H9 (cell line): ENCODE results near the gene BCL11B. TPM values are rescaled to one million over a fixed set of nuclear protein-coding genes. Genes with fewer than 3 reads are reported as not detected.
A peak's percentile ranks its signal among the peaks of the same experiment; 100 is the strongest.

Experiments used
- DNase-seq: peaks from one replicate; pipeline ENCODE4 v3.0.0-alpha.2; 2017
- H2AFZ ChIP-seq: one replicate; pipeline ENCODE4 v1.6.1; 2013; ENCODE audit warnings: mild to moderate bottlenecking, low read length, control low read depth, moderate library complexity
- H2AK5ac ChIP-seq: 2 replicates; pipeline ENCODE4 v1.6.1; 2013; ENCODE audit warnings: low read length, control low read depth, mixed read lengths; ENCODE audit not compliant: insufficient read length
- H2BK120ac ChIP-seq: one replicate; pipeline ENCODE4 v1.6.1; 2013; ENCODE audit warnings: low read depth, mild to moderate bottlenecking, low read length, control low read depth, inconsistent platforms; ENCODE audit not compliant: poor library complexity, severe bottlenecking
- H2BK12ac ChIP-seq: 2 replicates; pipeline ENCODE4 v1.6.1; 2013; ENCODE audit warnings: low read length, control low read depth, mixed read lengths, low read depth; ENCODE audit not compliant: insufficient read length
- H2BK15ac ChIP-seq: 2 replicates; pipeline ENCODE4 v1.6.1; 2013; ENCODE audit warnings: low read depth, low read length, control low read depth
- H2BK20ac ChIP-seq: one replicate; pipeline ENCODE4 v1.6.1; 2013; ENCODE audit warnings: low read depth, mild to moderate bottlenecking, low read length, control low read depth, inconsistent platforms; ENCODE audit not compliant: poor library complexity, severe bottlenecking
- H2BK5ac ChIP-seq: 2 replicates; pipeline ENCODE4 v1.6.1; 2013; ENCODE audit warnings: low read length, control low read depth, mixed read lengths; ENCODE audit not compliant: insufficient read length
- H3K14ac ChIP-seq: 2 replicates; pipeline ENCODE4 v1.6.1; 2013; ENCODE audit warnings: low read length, control low read depth; ENCODE audit not compliant: insufficient read depth
- H3K18ac ChIP-seq: 2 replicates; pipeline ENCODE4 v1.6.1; 2013; ENCODE audit warnings: low read depth, mild to moderate bottlenecking, mixed read lengths, low read length, control low read depth; ENCODE audit not compliant: insufficient read length
- H3K23ac ChIP-seq: 2 replicates; pipeline ENCODE4 v1.6.1; 2013; ENCODE audit warnings: low read length, control low read depth, mixed read lengths, low read depth; ENCODE audit not compliant: insufficient read length
- H3K23me2 ChIP-seq: 2 replicates; pipeline ENCODE4 v1.6.1; 2013; ENCODE audit warnings: low read depth, mild to moderate bottlenecking, mixed read lengths, low read length, control low read depth; ENCODE audit not compliant: insufficient read length, poor library complexity, severe bottlenecking
- H3K27ac ChIP-seq: 2 replicates; pipeline ENCODE4 v1.5.1; 2013; ENCODE audit warnings: low read length, control low read depth, mixed read lengths, low read depth; ENCODE audit not compliant: insufficient read length
- H3K27me3 ChIP-seq: 2 replicates; pipeline ENCODE4 v1.6.1; 2013; ENCODE audit warnings: low read length, control low read depth, inconsistent platforms; ENCODE audit not compliant: insufficient read depth
- H3K4ac ChIP-seq: 2 replicates; pipeline ENCODE4 v1.6.1; 2013; ENCODE audit warnings: low read depth, mild to moderate bottlenecking, control low read depth, inconsistent platforms, low read length, moderate library complexity
- H3K4me1 ChIP-seq: 2 replicates; pipeline ENCODE4 v1.6.1; 2013; ENCODE audit warnings: low read length, control low read depth, inconsistent platforms; ENCODE audit not compliant: insufficient read depth
- H3K4me2 ChIP-seq: 2 replicates; pipeline ENCODE4 v1.6.1; 2013; ENCODE audit warnings: low read length, control low read depth, mixed read lengths; ENCODE audit not compliant: insufficient read length, insufficient read depth
- H3K56ac ChIP-seq: 2 replicates; pipeline ENCODE4 v1.6.1; 2013; ENCODE audit warnings: low read depth, mild to moderate bottlenecking, mixed read lengths, low read length, control low read depth; ENCODE audit not compliant: insufficient read length
- H3K79me1 ChIP-seq: 2 replicates; pipeline ENCODE4 v1.6.1; 2013; ENCODE audit warnings: low read depth, mild to moderate bottlenecking, moderate library complexity, low read length, control low read depth, inconsistent platforms; ENCODE audit not compliant: insufficient read depth, poor library complexity, severe bottlenecking
- H3K79me2 ChIP-seq: 2 replicates; pipeline ENCODE4 v1.6.1; 2013; ENCODE audit warnings: low read length, control low read depth, inconsistent platforms; ENCODE audit not compliant: insufficient read depth
- H3K9ac ChIP-seq: 2 replicates; pipeline ENCODE4 v1.6.1; 2013; ENCODE audit warnings: low read length, control low read depth, mixed read lengths; ENCODE audit not compliant: insufficient read length; ENCODE audit errors: extremely low read depth
- H3K9me3 ChIP-seq: one replicate; pipeline ENCODE4 v1.6.1; 2013; ENCODE audit warnings: low read depth, low read length, inconsistent platforms; ENCODE audit not compliant: control insufficient read depth
- H3T11ph ChIP-seq: one replicate; pipeline ENCODE4 v1.6.1; 2013; ENCODE audit warnings: mild to moderate bottlenecking, low read length, control low read depth, inconsistent platforms
- H4K20me1 ChIP-seq: one replicate; pipeline ENCODE4 v1.6.1; 2013; ENCODE audit not compliant: control insufficient read depth, insufficient read length, insufficient read depth
- H4K5ac ChIP-seq: 2 replicates; pipeline ENCODE4 v1.6.1; 2013; ENCODE audit warnings: low read depth, mild to moderate bottlenecking, mixed read lengths, low read length, control low read depth; ENCODE audit not compliant: insufficient read length
- H4K8ac ChIP-seq: replicated peaks from 2 replicates; pipeline ENCODE4 v1.6.1; 2013; ENCODE audit warnings: low read length, control low read depth, mixed read lengths, low read depth; ENCODE audit not compliant: insufficient read length
- H4K91ac ChIP-seq: 2 replicates; pipeline ENCODE4 v1.6.1; 2013; ENCODE audit warnings: low read depth, mild to moderate bottlenecking, moderate library complexity, mixed read lengths, low read length, control low read depth; ENCODE audit not compliant: insufficient read length
- H3K27ac Mint-ChIP-seq, 3 experiments: 2 replicates in 2 of 3; 3 replicates in 1 of 3; pipeline ENCODE4 v1.8.0; 2020 to 2021; ENCODE audit warnings: mixed read lengths in 3 of 3, mild to moderate bottlenecking in 1 of 3, moderate library complexity in 1 of 3
- H3K27me3 Mint-ChIP-seq: 2 replicates; pipeline ENCODE4 v1.8.0; 2021; ENCODE audit warnings: low read depth, mild to moderate bottlenecking, moderate library complexity, mixed read lengths
- H3K36me3 Mint-ChIP-seq, 3 experiments: 2 replicates in 2 of 3; 3 replicates in 1 of 3; pipeline ENCODE4 v1.8.0; 2020 to 2021; ENCODE audit warnings: low read depth in 3 of 3, mixed read lengths in 3 of 3; ENCODE audit not compliant: insufficient read depth in 1 of 3
- H3K4me1 Mint-ChIP-seq, 2 experiments: 2 replicates each; pipeline ENCODE4 v1.8.0; 2020; ENCODE audit warnings: mixed read lengths in 2 of 2
- H3K4me3 Mint-ChIP-seq, 2 experiments: 2 replicates in 1 of 2; 3 replicates in 1 of 2; pipeline ENCODE4 v1.8.0; 2020 to 2021; ENCODE audit warnings: mild to moderate bottlenecking in 2 of 2, mixed read lengths in 2 of 2, moderate library complexity in 1 of 2
- H3K9me3 Mint-ChIP-seq, 2 experiments: 2 replicates in 1 of 2; 3 replicates in 1 of 2; pipeline ENCODE4 v1.8.0; 2020; ENCODE audit warnings: mild to moderate bottlenecking in 2 of 2, mixed read lengths in 2 of 2, moderate library complexity in 1 of 2
- WGBS: extraction: QIAGEN DNeasy Blood & Tissue Kit; methylation state at CpG from one replicate; pipeline ENCODE4 v1.1.7; 2013; ENCODE audit warnings: missing lambda C conversion rate, low lambda C conversion rate, mixed read lengths; ENCODE audit not compliant: insufficient read length; ENCODE audit errors: extremely low coverage; 5-methylcytosine and 5-hydroxymethylcytosine counted together
- total RNA-seq: library from RNA; stranded (reverse); gene quantifications from 2 replicates; pipeline ENCODE4 v1.2.1, GENCODE V29; 2021
- TF ChIP-seq, protein P1 (sequence below): fragments of 200-600 bp; sonication (generic); conservative IDR thresholded peaks from 3 replicates; pipeline ENCODE4 v1.8.0; 2021; ENCODE audit warnings: antibody characterized with exemption, mild to moderate bottlenecking

BCL11B gene
- total RNA-seq, 1 experiment from 2014 or later, result 4.9 TPM

DNA sequence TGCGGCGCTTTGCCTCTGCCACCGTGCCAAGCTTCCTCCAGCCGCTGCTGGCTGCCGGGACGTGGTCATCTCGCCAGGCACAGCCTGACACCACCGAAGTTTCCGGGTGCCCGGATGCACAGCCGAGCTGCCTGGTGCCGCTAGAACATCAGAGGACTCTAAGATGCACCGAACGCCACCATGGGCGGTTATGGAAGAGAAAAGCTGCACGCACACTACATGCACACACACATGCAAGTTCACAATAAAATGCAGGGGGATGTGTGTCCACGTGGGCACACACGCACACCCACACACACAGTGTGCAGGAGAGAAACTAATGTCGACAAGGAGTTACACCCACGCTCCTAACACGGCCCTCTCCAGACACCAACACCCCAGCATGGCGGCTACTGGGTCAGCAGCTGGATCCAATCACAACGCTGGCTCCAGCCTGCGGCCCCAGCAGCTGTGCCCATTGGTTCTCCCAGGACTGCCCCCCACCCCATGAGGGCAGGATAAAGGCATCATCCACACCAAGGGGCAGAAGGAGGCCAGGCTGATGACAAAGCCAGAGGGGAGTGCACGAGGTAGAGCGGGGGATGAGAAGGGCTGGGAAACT is 82.7 kb downstream of the BCL11B start:
- Histone ChIP-seq H3T11ph (no peak overlapping the region), H2BK15ac (no peak overlapping the region), H4K91ac (no peak overlapping the region), H3K79me1 (no peaks in the 10 kb centered on the region), H3K23me2 (no peaks in the 10 kb centered on the region), H4K20me1 (no peaks in the 10 kb centered on the region), H2BK20ac (no peak overlapping the region), H3K56ac (no peak overlapping the region), H2BK12ac (no peak overlapping the region), H3K9me3 (no peaks in the 10 kb centered on the region), H2BK120ac (no peak overlapping the region), H3K23ac (no peak overlapping the region), H2AFZ (no peak overlapping the region), H3K4me2 (no peak overlapping the region), H4K8ac (no peak overlapping the region), H3K27ac (no peak overlapping the region), H3K18ac (no peak overlapping the region), H3K14ac (no peak overlapping the region; the same call in 1 of the 2 replicates), H4K5ac (no peak overlapping the region), H3K4ac (no peak overlapping the region), H3K4me1 (peaks cover 2% of the 10 kb centered on the region; the same call in 1 of the 2 replicates), H2BK5ac (no peak overlapping the region), H2AK5ac (no peak overlapping the region), H3K27me3 (no peaks in the 10 kb centered on the region), H3K79me2 (no peaks in the 10 kb centered on the region; the same call in 1 of the 2 replicates), H3K9ac (no peak overlapping the region)
- Mint-ChIP-seq H3K4me1 (peaks cover 23 to 29% of the 10 kb centered on the region in 2 experiments), H3K9me3 (no peaks in the 10 kb centered on the region), H3K27ac (peak overlapping the region in 1 of 3 experiments; percentile 74; a peak in 1 of 7 replicates), H3K4me3 (no peak overlapping the region), H3K27me3 (no peaks in the 10 kb centered on the region; the same call in none of the 2 replicates), H3K36me3 (no peaks in the 10 kb centered on the region; a peak in 1 of 7 replicates)
- TF ChIP-seq, protein P1, sequence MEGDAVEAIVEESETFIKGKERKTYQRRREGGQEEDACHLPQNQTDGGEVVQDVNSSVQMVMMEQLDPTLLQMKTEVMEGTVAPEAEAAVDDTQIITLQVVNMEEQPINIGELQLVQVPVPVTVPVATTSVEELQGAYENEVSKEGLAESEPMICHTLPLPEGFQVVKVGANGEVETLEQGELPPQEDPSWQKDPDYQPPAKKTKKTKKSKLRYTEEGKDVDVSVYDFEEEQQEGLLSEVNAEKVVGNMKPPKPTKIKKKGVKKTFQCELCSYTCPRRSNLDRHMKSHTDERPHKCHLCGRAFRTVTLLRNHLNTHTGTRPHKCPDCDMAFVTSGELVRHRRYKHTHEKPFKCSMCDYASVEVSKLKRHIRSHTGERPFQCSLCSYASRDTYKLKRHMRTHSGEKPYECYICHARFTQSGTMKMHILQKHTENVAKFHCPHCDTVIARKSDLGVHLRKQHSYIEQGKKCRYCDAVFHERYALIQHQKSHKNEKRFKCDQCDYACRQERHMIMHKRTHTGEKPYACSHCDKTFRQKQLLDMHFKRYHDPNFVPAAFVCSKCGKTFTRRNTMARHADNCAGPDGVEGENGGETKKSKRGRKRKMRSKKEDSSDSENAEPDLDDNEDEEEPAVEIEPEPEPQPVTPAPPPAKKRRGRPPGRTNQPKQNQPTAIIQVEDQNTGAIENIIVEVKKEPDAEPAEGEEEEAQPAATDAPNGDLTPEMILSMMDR, result no peak
- WGBS, result no CpG with 5 or more reads among the region's 26 CpGs
- DNase-seq, result no peak
